GM21717 (cell line): ENCODE data around the gene MCC.

ENCODE experiments used
- ATAC-seq: cut with Tn5 transposase; IDR thresholded peaks from one replicate; pipeline ENCODE4 v1.9.1; 2021; ENCODE audit warnings: mild to moderate bottlenecking, moderate library complexity; ENCODE audit not compliant: unreplicated experiment

Gene MCC

GRCh38 chr5:113157886-113158285 lies 330.4 kb downstream of the MCC start:
- ATAC-seq: no peak

- ATAC-seq: no peak
Observed at GRCh38 chr5:113156271-113156877, 331.9 kb downstream of the MCC start.

GRCh38 chr5:113153512-113154097 lies 334.6 kb downstream of the MCC start:
- no peak for ATAC-seq

- no peak for ATAC-seq
Observed at GRCh38 chr5:113152380-113152740, 335.9 kb downstream of the MCC start.

- no peak for ATAC-seq
Observed at GRCh38 chr5:113151641-113152379, 336.4 kb downstream of the MCC start.

GRCh38 chr5:113150821-113151220 lies 337.4 kb downstream of the MCC start:
- no peak for ATAC-seq

- no peak for ATAC-seq
Observed at GRCh38 chr5:113150221-113150620, 338.0 kb downstream of the MCC start.

- ATAC-seq: no peak
Observed at GRCh38 chr5:113147537-113147936, 340.7 kb downstream of the MCC start.

- no peak for ATAC-seq
Observed at GRCh38 chr5:113147101-113147508, 341.1 kb downstream of the MCC start.

- no peak for ATAC-seq
Observed at GRCh38 chr5:113145757-113146387, 342.4 kb downstream of the MCC start.

- no peak for ATAC-seq
Observed at GRCh38 chr5:113142186-113142585, 346.1 kb downstream of the MCC start.

- no peak for ATAC-seq
Observed at GRCh38 chr5:113140837-113141671, 347.2 kb downstream of the MCC start.

GRCh38 chr5:113133211-113133975 lies 354.9 kb downstream of the MCC start:
- ATAC-seq: no peak

GRCh38 chr5:113132564-113132963 lies 355.7 kb downstream of the MCC start:
- no peak for ATAC-seq

- ATAC-seq: no peak
Observed at GRCh38 chr5:113128641-113129330, 359.5 kb downstream of the MCC start.

GRCh38 chr5:113128082-113128481 lies 360.2 kb downstream of the MCC start:
- ATAC-seq: no peak

- no peak for ATAC-seq
Observed at GRCh38 chr5:113127021-113127420, 361.2 kb downstream of the MCC start.

- no peak for ATAC-seq
Observed at GRCh38 chr5:113125371-113125770, 362.9 kb downstream of the MCC start.

- no peak for ATAC-seq
Observed at GRCh38 chr5:113124914-113125313, 363.3 kb downstream of the MCC start.

- no peak for ATAC-seq
Observed at GRCh38 chr5:113124265-113124664, 364.0 kb downstream of the MCC start.
